Amygdala (tissue), 56 donors: ENCODE data around the gene EPHA7.

Experiments
- DNase-seq, 56 donors: peaks; one replicate each; lab custom pipeline; 2025; lab: John Stamatoyannopoulos, UW

EPHA7 gene

GRCh38 chr6:93266116-93266817 lies 153.1 kb downstream of the EPHA7 start:
- DNase-seq: no peak

DNA sequence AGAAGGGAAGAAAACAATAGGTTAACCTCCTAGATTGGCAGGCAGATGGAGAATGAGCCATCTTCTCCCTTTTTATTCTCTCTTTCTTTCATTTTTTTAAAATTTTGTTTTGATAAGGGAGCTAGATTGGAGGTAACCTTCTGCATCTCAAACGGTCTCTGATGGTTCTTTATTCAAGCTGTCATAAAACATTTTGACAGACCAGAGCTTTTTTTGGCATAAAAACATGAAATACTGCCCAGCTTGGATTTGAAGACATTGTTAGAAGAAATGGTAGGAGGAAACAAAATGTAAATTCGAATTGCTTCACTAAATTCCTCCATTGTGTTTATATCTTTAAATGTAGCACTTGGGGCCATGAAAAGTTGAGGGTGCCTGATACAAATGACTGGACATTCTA lies 158.5 kb downstream of the EPHA7 start:
- DNase-seq: no peak

- DNase-seq: no peak
These were observed 160.0 kb downstream of the EPHA7 start for GRCh38 chr6:93259332-93259731.

- DNase-seq: no peak
These were observed 166.4 kb downstream of the EPHA7 start for GRCh38 chr6:93252930-93253329.

GRCh38 chr6:93248631-93249030 lies 170.7 kb downstream of the EPHA7 start:
- DNase-seq: no peak

GRCh38 chr6:93243231-93243778 lies 176.1 kb downstream of the EPHA7 start:
- no peak for DNase-seq

GRCh38 chr6:93242049-93242448 lies 177.3 kb downstream of the EPHA7 start:
- no peak for DNase-seq

DNA sequence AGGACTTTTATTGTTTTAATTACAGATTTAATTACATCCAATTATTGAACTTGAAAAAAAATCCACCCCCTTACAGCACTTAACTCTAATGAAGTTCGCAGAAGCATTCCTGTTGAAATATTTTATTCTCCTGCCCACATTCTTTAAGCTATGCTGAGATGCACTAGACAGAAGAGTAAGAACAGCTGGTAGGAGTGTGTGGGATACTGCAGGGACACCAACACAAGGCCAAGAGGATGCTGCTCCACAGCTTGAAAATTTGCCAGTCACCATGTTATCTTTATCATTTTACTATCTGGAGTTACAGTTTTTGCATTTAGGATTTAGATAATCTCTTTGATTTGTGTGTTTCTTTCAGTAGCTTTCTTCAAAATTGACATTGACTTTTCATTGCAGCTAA lies 180.7 kb downstream of the EPHA7 start:
- peak in 4 of 56 donors; percentile 1 to 7 (median 2) for DNase-seq

DNA sequence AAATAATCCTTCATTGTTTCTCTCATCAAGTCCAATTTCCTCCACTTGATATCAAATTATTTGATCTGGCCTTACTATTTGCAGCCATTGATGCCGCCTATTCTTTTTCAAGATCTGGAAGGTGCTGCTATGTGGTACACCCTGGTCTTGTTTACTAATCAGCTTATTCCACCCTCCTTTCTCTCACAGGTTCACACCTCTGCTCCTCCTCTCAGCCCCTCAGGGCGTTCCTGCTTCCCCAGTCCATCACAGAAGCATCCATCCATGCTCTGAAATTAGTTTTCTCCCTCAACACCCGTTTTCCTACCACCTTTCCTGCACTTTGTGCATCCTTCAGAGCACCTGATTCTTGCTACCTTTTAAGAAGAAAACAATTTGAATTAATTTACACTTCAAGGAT lies 183.6 kb downstream of the EPHA7 start:
- no peak for DNase-seq

- no peak for DNase-seq
These were observed 192.5 kb downstream of the EPHA7 start for GRCh38 chr6:93226822-93227221.

- no peak for DNase-seq
These were observed 197.1 kb downstream of the EPHA7 start for GRCh38 chr6:93222071-93222851.

- no peak for DNase-seq
These were observed 199.9 kb downstream of the EPHA7 start for GRCh38 chr6:93219447-93219846.

DNA sequence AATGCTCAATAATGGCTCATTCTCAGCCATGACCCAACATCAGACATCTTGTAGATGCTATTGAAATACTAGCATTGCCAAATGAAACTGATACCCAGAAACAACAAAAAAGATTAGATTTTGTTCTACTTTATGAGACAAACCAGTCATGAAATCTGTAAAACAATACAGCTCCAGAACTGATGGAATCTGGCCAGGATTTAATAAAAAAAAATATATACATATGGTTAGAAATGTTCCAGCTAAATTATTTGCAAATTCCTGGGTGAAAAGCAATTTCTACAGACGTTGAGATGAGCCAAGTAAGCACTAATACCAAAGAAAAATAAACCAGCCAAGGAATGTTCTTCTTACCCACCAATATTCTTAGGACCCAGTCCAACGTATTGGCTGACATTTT lies 201.3 kb downstream of the EPHA7 start:
- no peak for DNase-seq

GRCh38 chr6:93213028-93213427 lies 206.3 kb downstream of the EPHA7 start:
- DNase-seq: no peak

- no peak for DNase-seq
These were observed 208.5 kb downstream of the EPHA7 start for GRCh38 chr6:93210908-93211307.

DNA sequence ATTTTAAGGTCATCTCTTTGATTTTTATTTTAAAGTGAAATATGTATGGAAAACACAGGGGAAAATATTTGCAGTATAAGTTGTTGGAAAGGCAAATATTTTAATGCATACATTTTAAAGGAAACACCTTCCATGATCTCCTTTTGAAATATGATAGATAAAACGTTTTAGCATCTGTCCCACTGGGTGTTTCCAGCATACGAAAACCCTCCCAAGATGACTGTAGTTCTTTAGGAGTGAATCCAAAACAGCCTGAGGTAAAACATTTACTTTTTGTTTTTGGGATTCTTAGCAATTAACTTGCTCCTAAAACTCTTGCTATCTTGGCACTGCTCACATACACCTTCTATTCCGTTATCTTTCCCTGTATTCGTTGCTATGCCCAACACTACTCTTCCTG lies 210.0 kb downstream of the EPHA7 start:
- DNase-seq: no peak

DNA sequence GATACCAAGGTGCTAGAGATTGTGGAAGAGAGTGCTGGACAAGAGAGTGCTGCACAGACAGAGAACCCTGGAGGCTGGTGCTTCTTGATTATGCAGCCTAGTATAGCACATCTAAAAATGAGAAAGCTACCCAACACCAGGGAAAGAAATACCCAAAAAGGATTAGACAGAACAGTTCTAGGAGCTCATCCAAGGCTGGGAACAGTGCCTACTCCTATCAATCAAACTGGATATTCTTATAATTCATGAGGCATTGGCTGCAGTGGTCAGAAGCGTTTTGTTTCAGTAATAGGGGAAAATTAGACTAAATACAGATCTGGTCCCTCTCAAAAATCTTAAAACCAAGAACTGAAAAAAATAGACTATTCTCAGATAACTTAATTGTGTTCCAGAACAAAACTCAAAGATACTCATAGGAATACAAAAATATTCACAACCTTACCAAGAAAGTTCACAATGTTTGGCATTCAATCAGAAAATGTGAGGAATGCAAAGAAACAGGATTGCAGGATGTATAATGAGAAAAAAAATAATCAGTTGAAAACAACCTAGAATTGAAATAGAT lies 222.9 kb downstream of the EPHA7 start:
- peak in 3 of 56 donors; percentile 6 to 15 (median 12) for DNase-seq

DNA sequence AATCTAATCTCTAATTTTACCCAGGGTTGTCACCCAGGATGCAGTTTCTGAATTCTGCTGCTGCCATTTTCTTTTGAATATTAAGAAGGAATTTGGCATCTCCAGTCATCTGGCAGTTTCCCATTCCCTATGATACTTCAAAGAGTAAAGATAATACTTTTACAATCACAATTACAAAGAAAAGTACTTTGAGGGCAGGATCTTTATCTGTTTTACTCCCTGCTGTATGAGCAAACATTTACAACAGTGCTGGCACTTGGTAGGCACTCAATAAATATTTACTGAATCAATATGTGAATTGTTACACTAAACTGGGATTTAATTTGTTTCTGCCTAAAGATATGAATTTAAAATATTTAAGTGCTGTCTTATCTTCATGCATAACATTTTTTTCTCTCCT lies 224.9 kb downstream of the EPHA7 start:
- DNase-seq: no peak

DNA sequence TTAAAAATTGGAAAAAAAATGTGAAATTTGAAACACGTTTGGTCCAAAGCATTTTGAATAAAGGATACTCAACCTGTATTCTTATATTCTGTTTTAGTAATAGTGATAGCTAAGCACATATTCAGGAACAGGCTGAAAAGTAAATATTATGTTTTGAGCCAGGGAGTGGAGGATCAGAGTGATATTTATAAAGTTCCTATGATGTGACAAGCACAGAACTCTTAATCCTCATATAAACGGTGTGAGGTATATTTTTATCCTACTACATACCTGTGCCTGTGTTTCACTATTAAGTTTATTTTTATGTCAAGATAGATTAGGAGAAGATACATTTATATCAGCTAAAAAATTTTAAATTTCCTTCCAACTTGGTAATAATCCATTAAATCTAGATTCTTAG lies 225.5 kb downstream of the EPHA7 start:
- no peak for DNase-seq
